ENCODE results near the gene TEDDM1. TPM values are rescaled to one million over a fixed set of nuclear protein-coding genes. Genes with fewer than 3 reads are reported as not detected.

TEDDM1 gene
- total RNA-seq, 2 donors from 2014 or later, result not detected

GRCh38 chr1:182351790-182352364 is 48.6 kb downstream of the TEDDM1 start:
- DNase-seq (no peak), ATAC-seq (no peak)
- intact Hi-C loops (cut with DNase I), result no loop called here

- DNase-seq, result no peak
- intact Hi-C loops (cut with DNase I), result no loop called here
- ATAC-seq, result peak in 1 of 2 donors; percentile 82
Measured at GRCh38 chr1:182350839-182351238, 49.6 kb downstream of the TEDDM1 start.

GRCh38 chr1:182348961-182349747 is 51.3 kb downstream of the TEDDM1 start:
- peak; percentile 66 for DNase-seq
- intact Hi-C loops (cut with DNase I), result no loop called here
- peak; percentile 77 to 95 for ATAC-seq

Other genes with a start within 250 kb of the TEDDM1 start
- gene GLUL, start 8.9 kb downstream of the TEDDM1 start, total RNA-seq, result 100 to 1,000 TPM; 462 to 760 TPM
- gene RGSL1, start 49.5 kb upstream of the TEDDM1 start, total RNA-seq, result not detected
- gene RNASEL, start 188.6 kb upstream of the TEDDM1 start, total RNA-seq, result 1 to 10 TPM; 4.1 to 4.9 TPM
- 1 to 10 TPM; 1.5 to 3.3 TPM for gene RGS16, start 203.7 kb upstream of the TEDDM1 start, total RNA-seq

Data from left cardiac atrium (tissue), 4 donors.